Stomach (tissue), 9 donors: Measurements from ENCODE around the gene DENND6B. TPM values are rescaled to one million over a fixed set of nuclear protein-coding genes. Genes with fewer than 3 reads are reported as not detected.

ENCODE experiments used
- DNase-seq, 2 donors: peaks; one replicate each; pipeline versions ENCODE4 v3.0.0 to v3.0.0-alpha.2; 2013 to 2019
- H3K27ac ChIP-seq, 5 donors: fragments of 200-600 bp in 4 of 5; sonication (generic) in 4 of 5; one replicate each; pipeline ENCODE4 v1.5.1; 2013 to 2019; ENCODE audit warnings: mild to moderate bottlenecking in 1 of 5, moderate library complexity in 1 of 5
- H3K27me3 ChIP-seq, 3 donors: fragments of 200-600 bp; sonication (generic); one replicate each; pipeline ENCODE4 v1.5.1; 2017 to 2019; ENCODE audit warnings: mixed run types in 1 of 3
- H3K36me3 ChIP-seq, 4 donors: fragments of 200-600 bp; sonication (generic); 1 replicate in 3 of 4; 2 replicates in 1 of 4; pipeline ENCODE4 v1.5.1; 2016 to 2019
- H3K4me1 ChIP-seq, 4 donors: fragments of 200-600 bp; sonication (generic); one replicate each; pipeline ENCODE4 v1.5.1; 2016 to 2019
- H3K4me3 ChIP-seq, 4 donors: fragments of 200-600 bp; sonication (generic) in 3 of 4; one replicate each; pipeline ENCODE4 v1.5.1; 2016 to 2019; ENCODE audit warnings: mild to moderate bottlenecking in 1 of 4
- H3K9me3 ChIP-seq, 4 donors: fragments of 200-600 bp; sonication (generic); one replicate each; pipeline ENCODE4 v1.5.1; 2016 to 2019
- EP300 ChIP-seq: sonication (generic); formaldehyde crosslinking; IDR thresholded peaks from one replicate; pipeline ENCODE4 v1.6.1; 2017; ENCODE audit warnings: antibody characterized with exemption
- POLR2A ChIP-seq, 4 donors: fragments of 450-650 bp; IDR thresholded peaks; one replicate each; pipeline ENCODE4 v1.6.1; 2016; ENCODE audit warnings: antibody characterized with exemption in 4 of 4, control low read depth in 2 of 4, mild to moderate bottlenecking in 1 of 4, moderate library complexity in 1 of 4
- POLR2AphosphoS5 ChIP-seq, 3 donors: sonication (generic); formaldehyde crosslinking; IDR thresholded peaks; one replicate each; pipeline ENCODE4 v1.6.1; 2016; ENCODE audit warnings: antibody characterized with exemption in 3 of 3
- WGBS, 5 donors: extraction: QIAGEN DNeasy Blood & Tissue Kit in 3 of 5; methylation state at CpG; one replicate each; pipeline versions ENCODE4 v1.1.5 to v1.1.7; 2013 to 2018; 5-methylcytosine and 5-hydroxymethylcytosine counted together
- intact Hi-C: fragments of 100-400 bp; cut with DNase I; formaldehyde crosslinking; loops from one replicate; pipeline ENCODE4 v1.15.1; 2023; ENCODE audit warnings: low total_unique reads
- polyA plus RNA-seq, 3 donors: library from polyadenylated mRNA; stranded (reverse); fragments of 200-250 nt; gene quantifications; one replicate each; pipeline ENCODE4 v1.2.3, GENCODE V29; 2013
- total RNA-seq, 5 donors: library from RNA; depleted of rRNA; stranded (reverse); fragments of >200 nt; gene quantifications; one replicate each; pipeline versions ENCODE4 v1.1.0 to v1.2.3, GENCODE V29; 2014 to 2016
- TF ChIP-seq, protein P1 (sequence below), 7 experiments: fragments of 450-650 bp in 4 of 7; fragments of 200-600 bp in 3 of 7; sonication (generic) in 3 of 7; IDR thresholded peaks; one replicate each; pipeline ENCODE4 v1.5.1; 2016 to 2019; ENCODE audit warnings: antibody characterized with exemption in 7 of 7, control low read depth in 2 of 7, mild to moderate bottlenecking in 1 of 7
- donor health status: healthy with polysubstance abuse.
- donor health status: Bipolar disorder and iron deficiency.
- donor health status: healthy.

The DENND6B gene
- total and polyA plus RNA-seq, 8 donors, result 2.0 to 13.4 (median 4.0) TPM

DNA sequence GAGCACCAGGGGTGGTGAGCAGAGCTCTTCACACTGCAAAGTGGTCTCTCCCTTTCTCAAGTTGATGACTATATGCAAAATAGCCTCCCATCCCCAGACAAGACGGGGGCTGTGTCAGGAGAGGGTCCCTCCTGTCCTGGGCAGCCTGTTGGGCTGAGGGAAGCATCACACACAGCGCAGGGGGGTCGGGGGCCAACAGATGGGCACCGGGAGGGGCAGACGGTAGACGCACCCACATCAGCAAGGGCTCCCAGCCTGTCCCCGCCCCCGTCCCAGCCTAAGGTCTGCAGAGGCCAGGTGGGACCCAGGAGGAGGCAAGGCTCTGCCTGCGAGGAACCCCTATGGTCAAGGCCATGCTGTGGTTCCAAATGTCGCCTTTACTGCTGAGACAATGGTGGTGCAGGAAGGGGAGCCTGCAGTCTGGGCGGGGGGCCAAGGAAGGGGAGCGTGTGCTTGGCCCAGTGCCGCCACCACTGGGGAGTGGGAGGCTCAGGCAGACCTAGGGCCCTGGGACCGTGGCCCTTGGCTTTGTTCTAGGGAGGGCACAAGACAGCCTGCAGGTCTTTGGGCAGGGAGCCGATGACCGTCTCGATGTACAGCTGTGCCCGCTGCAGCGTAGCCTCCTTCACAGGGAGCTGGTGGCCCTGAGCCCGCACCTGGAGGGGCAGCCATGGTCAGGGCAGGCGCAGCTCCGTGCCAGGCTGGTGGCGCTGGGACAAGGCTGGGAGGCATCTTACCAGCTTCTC is 15.0 kb downstream of the DENND6B start:
- intact Hi-C loops, result no loop called here
- Histone ChIP-seq H3K36me3 (peaks cover 0 to 18% (median 4%) of the 10 kb centered on the region in 4 donors), H3K9me3 (no peaks in the 10 kb centered on the region), H3K4me1 (peaks cover 7 to 37% (median 23%) of the 10 kb centered on the region in 4 donors), H3K27ac (no peak overlapping the region), H3K4me3 (no peak overlapping the region), H3K27me3 (no peaks in the 10 kb centered on the region)
- DNase-seq, result peak in 1 of 2 donors; percentile 7
- WGBS, 5 donors, result 82 to 93% (median 91%) methylated on average over 15 to 23 of the region's 23 CpGs
- TF ChIP-seq EP300 (no peak), POLR2AphosphoS5 (IDR thresholded peaks at IDR 0.05) (no peak), POLR2A (IDR thresholded peaks at IDR 0.05) (no peak)
- TF ChIP-seq, protein P1, sequence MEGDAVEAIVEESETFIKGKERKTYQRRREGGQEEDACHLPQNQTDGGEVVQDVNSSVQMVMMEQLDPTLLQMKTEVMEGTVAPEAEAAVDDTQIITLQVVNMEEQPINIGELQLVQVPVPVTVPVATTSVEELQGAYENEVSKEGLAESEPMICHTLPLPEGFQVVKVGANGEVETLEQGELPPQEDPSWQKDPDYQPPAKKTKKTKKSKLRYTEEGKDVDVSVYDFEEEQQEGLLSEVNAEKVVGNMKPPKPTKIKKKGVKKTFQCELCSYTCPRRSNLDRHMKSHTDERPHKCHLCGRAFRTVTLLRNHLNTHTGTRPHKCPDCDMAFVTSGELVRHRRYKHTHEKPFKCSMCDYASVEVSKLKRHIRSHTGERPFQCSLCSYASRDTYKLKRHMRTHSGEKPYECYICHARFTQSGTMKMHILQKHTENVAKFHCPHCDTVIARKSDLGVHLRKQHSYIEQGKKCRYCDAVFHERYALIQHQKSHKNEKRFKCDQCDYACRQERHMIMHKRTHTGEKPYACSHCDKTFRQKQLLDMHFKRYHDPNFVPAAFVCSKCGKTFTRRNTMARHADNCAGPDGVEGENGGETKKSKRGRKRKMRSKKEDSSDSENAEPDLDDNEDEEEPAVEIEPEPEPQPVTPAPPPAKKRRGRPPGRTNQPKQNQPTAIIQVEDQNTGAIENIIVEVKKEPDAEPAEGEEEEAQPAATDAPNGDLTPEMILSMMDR (IDR thresholded peaks at IDR 0.05), result no peak

GRCh38 chr22:50310949-50311444 is 15.8 kb downstream of the DENND6B start:
- H3K4me1 ChIP-seq, result peaks cover 10 to 40% (median 29%) of the 10 kb centered on the region in 4 donors
- peaks cover 0 to 18% (median 4%) of the 10 kb centered on the region in 4 donors for H3K36me3 ChIP-seq
- peak in 1 of 2 donors; percentile 5 for DNase-seq
- no peaks in the 10 kb centered on the region for H3K9me3 ChIP-seq
- no peak overlapping the region for H3K4me3 ChIP-seq
- intact Hi-C loops, result no loop called here
- no peak overlapping the region for H3K27ac ChIP-seq
- TF ChIP-seq POLR2A (IDR thresholded peaks at IDR 0.05) (no peak), EP300 (no peak), POLR2AphosphoS5 (IDR thresholded peaks at IDR 0.05) (no peak)
- TF ChIP-seq, protein P1 (IDR thresholded peaks at IDR 0.05), result no peak
- 89 to 95% (median 92%) methylated on average over 7 to 16 of the region's 16 CpGs for WGBS, 5 donors
- peaks cover 0 to 4% (median 0%) of the 10 kb centered on the region in 3 donors for H3K27me3 ChIP-seq

GRCh38 chr22:50310031-50310722 is 16.6 kb downstream of the DENND6B start:
- no peak overlapping the region for H3K4me3 ChIP-seq
- peak in 1 of 2 donors; percentile 59 for DNase-seq

GRCh38 chr22:50309601-50309991 is 17.2 kb downstream of the DENND6B start:
- TF ChIP-seq POLR2AphosphoS5 (IDR thresholded peaks at IDR 0.05) (no peak), EP300 (no peak), POLR2A (IDR thresholded peaks at IDR 0.05) (no peak)
- TF ChIP-seq, protein P1 (IDR thresholded peaks at IDR 0.05), result no peak
- no peak for DNase-seq
- H3K4me3 ChIP-seq, result no peak overlapping the region
- peaks cover 0 to 18% (median 4%) of the 10 kb centered on the region in 4 donors for H3K36me3 ChIP-seq
- intact Hi-C loops, result no loop called here
- 82 to 92% (median 85%) methylated on average over 6 to 7 of the region's 7 CpGs for WGBS, 5 donors
- H3K4me1 ChIP-seq, result peaks cover 24 to 50% (median 42%) of the 10 kb centered on the region in 4 donors
- H3K27me3 ChIP-seq, result peaks cover 0 to 6% (median 0%) of the 10 kb centered on the region in 3 donors
- H3K27ac ChIP-seq, result peak overlapping the region; percentile 71 to 96 (median 94)
- no peaks in the 10 kb centered on the region for H3K9me3 ChIP-seq

More at GRCh38 chr22:50310031-50310722, 16.6 kb downstream of the DENND6B start:
- WGBS, 5 donors, result 63 to 86% (median 75%) methylated on average over 21 of the region's 21 CpGs
- Histone ChIP-seq H3K27ac (peak overlapping the region in 2 of 5 donors; percentile 94 to 96), H3K9me3 (no peaks in the 10 kb centered on the region), H3K36me3 (peaks cover 0 to 18% (median 4%) of the 10 kb centered on the region in 4 donors), H3K27me3 (peaks cover 0 to 6% (median 0%) of the 10 kb centered on the region in 3 donors), H3K4me1 (peaks cover 18 to 48% (median 37%) of the 10 kb centered on the region in 4 donors)
- TF ChIP-seq EP300 (no peak), POLR2AphosphoS5 (IDR thresholded peaks at IDR 0.05) (no peak), POLR2A (IDR thresholded peaks at IDR 0.05) (no peak)
- TF ChIP-seq, protein P1 (IDR thresholded peaks at IDR 0.05), result no peak
- intact Hi-C loops, result no loop called here
